C4-2B (cell line): ENCODE data around the gene DEDD2.

Source experiments
- ZFX ChIP-seq: fragments of 450-650 bp; IDR thresholded peaks from 2 replicates; pipeline ENCODE4 v1.6.1; 2017
- TF ChIP-seq, protein P1 (sequence below): fragments of 450-650 bp; conservative IDR thresholded peaks from 2 replicates; pipeline ENCODE4 v1.5.1; 2017; ENCODE audit warnings: mild to moderate bottlenecking

DNA sequence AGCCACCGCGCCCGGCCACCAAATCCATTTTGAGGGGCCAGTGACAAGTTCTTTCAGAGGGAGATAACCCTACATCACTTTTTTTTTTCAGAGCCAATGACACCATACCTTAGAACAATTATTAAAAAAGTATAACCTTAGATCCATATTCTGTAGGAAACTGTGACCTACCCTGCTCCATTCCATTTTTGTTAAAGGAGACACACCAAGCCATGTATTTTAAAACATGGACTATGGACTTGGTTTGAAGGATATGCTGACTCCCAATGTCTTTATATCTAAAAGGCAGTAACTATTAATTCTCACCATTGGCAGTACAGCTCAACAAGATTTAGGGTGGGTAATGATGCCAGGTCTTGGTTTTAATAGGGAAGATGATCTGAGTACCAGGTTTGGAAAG lies 23.8 kb upstream of the DEDD2 start:
- TF ChIP-seq, protein P1, sequence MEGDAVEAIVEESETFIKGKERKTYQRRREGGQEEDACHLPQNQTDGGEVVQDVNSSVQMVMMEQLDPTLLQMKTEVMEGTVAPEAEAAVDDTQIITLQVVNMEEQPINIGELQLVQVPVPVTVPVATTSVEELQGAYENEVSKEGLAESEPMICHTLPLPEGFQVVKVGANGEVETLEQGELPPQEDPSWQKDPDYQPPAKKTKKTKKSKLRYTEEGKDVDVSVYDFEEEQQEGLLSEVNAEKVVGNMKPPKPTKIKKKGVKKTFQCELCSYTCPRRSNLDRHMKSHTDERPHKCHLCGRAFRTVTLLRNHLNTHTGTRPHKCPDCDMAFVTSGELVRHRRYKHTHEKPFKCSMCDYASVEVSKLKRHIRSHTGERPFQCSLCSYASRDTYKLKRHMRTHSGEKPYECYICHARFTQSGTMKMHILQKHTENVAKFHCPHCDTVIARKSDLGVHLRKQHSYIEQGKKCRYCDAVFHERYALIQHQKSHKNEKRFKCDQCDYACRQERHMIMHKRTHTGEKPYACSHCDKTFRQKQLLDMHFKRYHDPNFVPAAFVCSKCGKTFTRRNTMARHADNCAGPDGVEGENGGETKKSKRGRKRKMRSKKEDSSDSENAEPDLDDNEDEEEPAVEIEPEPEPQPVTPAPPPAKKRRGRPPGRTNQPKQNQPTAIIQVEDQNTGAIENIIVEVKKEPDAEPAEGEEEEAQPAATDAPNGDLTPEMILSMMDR = no peak
- no peak for TF ChIP-seq ZFX
